H1 (cell line): ENCODE measurements around the gene LMAN1L. TPM values are rescaled to one million over a fixed set of nuclear protein-coding genes. Genes with fewer than 3 reads are reported as not detected.

Experiments
- CTCF ChIA-PET: fragments of 300-600 bp; sonication (Branson Sonifier 250); formaldehyde crosslinking; loops from one replicate; lab custom pipeline; 2021; ENCODE audit not compliant: partially characterized antibody; lab: Charles Lee
- POLR2A ChIA-PET: fragments of 300-600 bp; sonication (Branson Sonifier 250); formaldehyde crosslinking; loops from one replicate; lab custom pipeline; 2021; ENCODE audit warnings: inconsistent platforms; ENCODE audit not compliant: partially characterized antibody; lab: Charles Lee
- DNase-seq, 2 experiments: peaks; one replicate each; pipeline versions ENCODE4 v3.0.0 to v3.0.0-alpha.2; 2010 to 2022; ENCODE audit warnings: low spot score in 2 of 2, low read depth in 1 of 2, mixed read lengths in 1 of 2
- FAIRE-seq: peaks from 2 replicates; lab custom pipeline; 2011; peaks lifted over from hg19 to GRCh38; lab: Jason Lieb, UNC
- H2AFZ ChIP-seq: 2 replicates; pipeline ENCODE4 v1.8.1; 2012; ENCODE audit warnings: low read length, inconsistent platforms
- H2AK5ac ChIP-seq: 2 replicates; pipeline ENCODE4 v1.6.1; 2013; ENCODE audit warnings: low read depth, low read length
- H2BK120ac ChIP-seq: replicated peaks from 2 replicates; pipeline ENCODE3; 2013; ENCODE audit warnings: low read depth, low read length, inconsistent platforms
- H2BK12ac ChIP-seq: 2 replicates; pipeline ENCODE4 v1.6.1; 2013; ENCODE audit warnings: low read depth, low read length
- H2BK15ac ChIP-seq: 2 replicates; pipeline ENCODE4 v1.6.1; 2013; ENCODE audit warnings: low read length
- H2BK20ac ChIP-seq: 2 replicates; pipeline ENCODE4 v1.6.1; 2013; ENCODE audit warnings: low read length
- H2BK5ac ChIP-seq: 2 replicates; pipeline ENCODE4 v1.6.1; 2013; ENCODE audit warnings: low read depth, low read length
- H3K14ac ChIP-seq: 2 replicates; pipeline ENCODE4 v1.6.1; 2013; ENCODE audit warnings: inconsistent platforms; ENCODE audit not compliant: insufficient read length
- H3K18ac ChIP-seq: 2 replicates; pipeline ENCODE4 v1.6.1; 2013; ENCODE audit warnings: low read length; ENCODE audit errors: extremely low read depth
- H3K23ac ChIP-seq: 2 replicates; pipeline ENCODE4 v1.6.1; 2013; ENCODE audit warnings: inconsistent platforms; ENCODE audit not compliant: insufficient read length
- H3K23me2 ChIP-seq: 2 replicates; pipeline ENCODE4 v1.6.1; 2013; ENCODE audit warnings: low read depth, low read length
- H3K27ac ChIP-seq: 2 replicates; pipeline ENCODE4 v1.6.1; 2011; ENCODE audit warnings: low read depth, low read length, inconsistent platforms
- H3K27me3 ChIP-seq, 4 experiments: replicated peaks in 1 of 4; 1 replicate in 1 of 4; 2 replicates in 3 of 4; pipeline versions ENCODE4 v1.6.1 to v1.8.1; 2011 to 2013; ENCODE audit warnings: low read length in 3 of 4, mild to moderate bottlenecking in 3 of 4, inconsistent platforms in 2 of 4, mixed read lengths in 2 of 4, moderate library complexity in 1 of 4; ENCODE audit not compliant: control insufficient read depth in 3 of 4, insufficient read depth in 3 of 4; ENCODE audit errors: extremely low read depth in 1 of 4
- H3K36me3 ChIP-seq, 4 experiments: 2 replicates each; pipeline versions ENCODE4 v1.6.1 to v1.8.1; 2011 to 2013; ENCODE audit warnings: mild to moderate bottlenecking in 4 of 4, low read length in 3 of 4, moderate library complexity in 2 of 4, control low read depth in 1 of 4, inconsistent platforms in 1 of 4; ENCODE audit not compliant: insufficient read depth in 4 of 4, control insufficient read depth in 2 of 4
- H3K4ac ChIP-seq: replicated peaks from 2 replicates; pipeline ENCODE3; 2013; ENCODE audit warnings: low read length, low read depth, mixed read lengths, inconsistent platforms; ENCODE audit not compliant: insufficient read length
- H3K4me1 ChIP-seq, 4 experiments: replicated peaks in 1 of 4; 1 replicate in 1 of 4; 2 replicates in 3 of 4; pipeline versions ENCODE4 v1.6.1 to v1.8.1; 2011 to 2013; ENCODE audit warnings: low read length in 3 of 4, inconsistent platforms in 2 of 4, mixed read lengths in 1 of 4; ENCODE audit not compliant: insufficient read depth in 4 of 4, control insufficient read depth in 3 of 4
- H3K4me2 ChIP-seq, 2 experiments: 2 replicates each; pipeline versions ENCODE4 v1.6.1 to v1.8.1; 2011 to 2013; ENCODE audit warnings: low read depth in 2 of 2, low read length in 2 of 2, control low read depth in 1 of 2, inconsistent platforms in 1 of 2, mild to moderate bottlenecking in 1 of 2; ENCODE audit not compliant: insufficient read depth in 1 of 2
- H3K4me3 ChIP-seq, 4 experiments: fragments of 200-600, 300-600 bp in 1 of 4; sonication (generic), shearing (Covaris generic), sonication (Bioruptor Twin) in 1 of 4; 2 replicates each; pipeline versions ENCODE4 v1.5.1 to v1.8.1; 2011 to 2016; ENCODE audit warnings: low read length in 4 of 4, low read depth in 3 of 4, control low read depth in 2 of 4, inconsistent platforms in 2 of 4, mild to moderate bottlenecking in 2 of 4, mixed read lengths in 1 of 4, moderate library complexity in 1 of 4; ENCODE audit not compliant: insufficient read depth in 2 of 4; ENCODE audit errors: extremely low read depth in 1 of 4
- H3K56ac ChIP-seq: replicated peaks from 2 replicates; pipeline ENCODE3; 2013; ENCODE audit warnings: low read depth, mild to moderate bottlenecking, mixed read lengths, low read length, inconsistent platforms; ENCODE audit not compliant: insufficient read length
- H3K79me1 ChIP-seq: 2 replicates; pipeline ENCODE4 v1.6.1; 2013; ENCODE audit warnings: low read depth, low read length, control low read depth
- H3K79me2 ChIP-seq, 2 experiments: 2 replicates each; pipeline versions ENCODE4 v1.6.1 to v1.8.1; 2012 to 2013; ENCODE audit warnings: low read length in 2 of 2, mild to moderate bottlenecking in 2 of 2, inconsistent platforms in 1 of 2; ENCODE audit not compliant: insufficient read depth in 2 of 2, control insufficient read depth in 1 of 2
- H3K9ac ChIP-seq, 4 experiments: replicated peaks in 1 of 4; 1 replicate in 1 of 4; 2 replicates in 3 of 4; pipeline versions ENCODE4 v1.6.1 to v1.8.1; 2011 to 2013; ENCODE audit warnings: low read depth in 3 of 4, low read length in 3 of 4, control low read depth in 2 of 4, mild to moderate bottlenecking in 2 of 4, moderate library complexity in 2 of 4, inconsistent platforms in 1 of 4; ENCODE audit errors: extremely low read depth in 1 of 4
- H3K9me3 ChIP-seq, 2 experiments: 2 replicates each; pipeline versions ENCODE4 v1.6.1 to v1.8.1; 2012 to 2013; ENCODE audit warnings: mild to moderate bottlenecking in 2 of 2, moderate library complexity in 2 of 2, control low read depth in 1 of 2, inconsistent platforms in 1 of 2, low read depth in 1 of 2, low read length in 1 of 2, mixed read lengths in 1 of 2; ENCODE audit not compliant: insufficient read depth in 2 of 2
- H4K20me1 ChIP-seq, 2 experiments: replicated peaks in 1 of 2; 2 replicates each; pipeline versions ENCODE3 to v1.8.1; 2011 to 2013; ENCODE audit warnings: inconsistent platforms in 2 of 2, low read length in 2 of 2, mild to moderate bottlenecking in 1 of 2; ENCODE audit not compliant: insufficient read depth in 2 of 2, control insufficient read depth in 1 of 2
- H4K5ac ChIP-seq: 2 replicates; pipeline ENCODE4 v1.6.1; 2013; ENCODE audit warnings: low read length, low read depth, mixed read lengths, inconsistent platforms; ENCODE audit not compliant: insufficient read length
- H4K8ac ChIP-seq: 2 replicates; pipeline ENCODE4 v1.8.0; 2013; ENCODE audit warnings: mild to moderate bottlenecking, moderate library complexity, low read length, inconsistent platforms; ENCODE audit not compliant: insufficient read depth; ENCODE audit errors: extremely low read depth
- H4K91ac ChIP-seq: replicated peaks from 2 replicates; pipeline ENCODE3; 2013; ENCODE audit warnings: low read length, mixed read lengths, inconsistent platforms; ENCODE audit not compliant: insufficient read length
- ASH2L ChIP-seq: fragments of 200-600, 300-600 bp; sonication (generic); IDR thresholded peaks from one replicate; pipeline ENCODE4 v1.7.1; 2017; ENCODE audit warnings: low read length
- CREB1 ChIP-seq: IDR thresholded peaks from 2 replicates; pipeline ENCODE4 v1.6.1; 2012; ENCODE audit warnings: inconsistent platforms
- GABPA ChIP-seq: IDR thresholded peaks from 2 replicates; pipeline ENCODE4 v1.6.1; 2011; ENCODE audit warnings: mild to moderate bottlenecking, low read length, moderate library complexity, borderline replicate concordance; ENCODE audit not compliant: insufficient read depth
- HDAC6 ChIP-seq: IDR thresholded peaks from one replicate; pipeline ENCODE4 v1.7.1; 2012; ENCODE audit warnings: low read depth, mild to moderate bottlenecking, inconsistent platforms, low read length, moderate library complexity
- JUND ChIP-seq: IDR thresholded peaks from 2 replicates; pipeline ENCODE4 v1.6.1; 2011; ENCODE audit warnings: mild to moderate bottlenecking, improper control_type of control experiment, low read length
- KDM5A ChIP-seq: fragments of 200-600 bp; IDR thresholded peaks from 2 replicates; pipeline ENCODE4 v1.7.1; 2012; ENCODE audit warnings: mild to moderate bottlenecking, low read length, inconsistent platforms, mixed read lengths
- MAFK ChIP-seq: IDR thresholded peaks from 2 replicates; pipeline ENCODE4 v1.6.1; 2012; ENCODE audit warnings: low read depth, mild to moderate bottlenecking, improper control_type of control experiment, low read length
- SP1 ChIP-seq: IDR thresholded peaks from 2 replicates; pipeline ENCODE4 v1.6.1; 2011; ENCODE audit warnings: low read depth, low read length
- SP2 ChIP-seq: IDR thresholded peaks from 2 replicates; pipeline ENCODE4 v1.6.1; 2012; ENCODE audit warnings: mild to moderate bottlenecking, low read length, inconsistent platforms
- SP4 ChIP-seq: IDR thresholded peaks from 2 replicates; pipeline ENCODE4 v1.6.1; 2012; ENCODE audit warnings: low read length, inconsistent platforms
- WGBS, 2 experiments: shearing (Covaris generic) in 1 of 2; methylation state at CpG; one replicate each; pipeline versions ENCODE4 v1.1.6 to v1.1.7; 2013 to 2015; ENCODE audit warnings: low lambda C conversion rate in 2 of 2, mixed read lengths in 2 of 2, inconsistent platforms in 1 of 2, low coverage in 1 of 2, missing lambda C conversion rate in 1 of 2; ENCODE audit not compliant: insufficient replicate concordance in 2 of 2, insufficient coverage in 1 of 2, insufficient read length in 1 of 2; ENCODE audit errors: extremely low coverage in 1 of 2, missing lambda C conversion rate in 1 of 2; 5-methylcytosine and 5-hydroxymethylcytosine counted together
- polyA plus RNA-seq, 7 experiments: library from polyadenylated mRNA; depleted of rRNA in 3 of 7; stranded (reverse) in 5 of 7; unstranded in 2 of 7; fragments of >200 nt in 5 of 7; fragments of 200-250 nt in 2 of 7; gene quantifications; 1 replicate in 5 of 7; 2 replicates in 1 of 7; 4 replicates in 1 of 7; pipeline versions ENCODE4 v1.2.1 to v1.2.3, GENCODE V29; 2011 to 2013; ENCODE audit warnings: missing spikeins in 2 of 7, mixed read lengths in 2 of 7
- total RNA-seq: library from RNA; stranded (reverse); fragmentation: NEBNext Ultra II Directional; extraction: Animal tissue kit (Norgen Biotek cat#: 25700); gene quantifications from 2 replicates; pipeline ENCODE4 v1.2.1, GENCODE V29; 2021
- TF ChIP-seq, protein P1 (sequence below), 3 experiments: IDR thresholded peaks; 1 replicate in 2 of 3; 2 replicates in 1 of 3; pipeline versions ENCODE4 v1.5.1 to v1.6.1; 2011; ENCODE audit warnings: low read length in 3 of 3, mild to moderate bottlenecking in 3 of 3, inconsistent platforms in 2 of 3, low read depth in 1 of 3, moderate library complexity in 1 of 3; ENCODE audit not compliant: insufficient read depth in 1 of 3; ENCODE audit errors: control extremely low read depth in 1 of 3

The LMAN1L gene
- total and polyA plus RNA-seq, 2 of the 8 experiments (the other 6 are each of a cell fraction or from before 2014, with no cell fraction given): not detected

DNA sequence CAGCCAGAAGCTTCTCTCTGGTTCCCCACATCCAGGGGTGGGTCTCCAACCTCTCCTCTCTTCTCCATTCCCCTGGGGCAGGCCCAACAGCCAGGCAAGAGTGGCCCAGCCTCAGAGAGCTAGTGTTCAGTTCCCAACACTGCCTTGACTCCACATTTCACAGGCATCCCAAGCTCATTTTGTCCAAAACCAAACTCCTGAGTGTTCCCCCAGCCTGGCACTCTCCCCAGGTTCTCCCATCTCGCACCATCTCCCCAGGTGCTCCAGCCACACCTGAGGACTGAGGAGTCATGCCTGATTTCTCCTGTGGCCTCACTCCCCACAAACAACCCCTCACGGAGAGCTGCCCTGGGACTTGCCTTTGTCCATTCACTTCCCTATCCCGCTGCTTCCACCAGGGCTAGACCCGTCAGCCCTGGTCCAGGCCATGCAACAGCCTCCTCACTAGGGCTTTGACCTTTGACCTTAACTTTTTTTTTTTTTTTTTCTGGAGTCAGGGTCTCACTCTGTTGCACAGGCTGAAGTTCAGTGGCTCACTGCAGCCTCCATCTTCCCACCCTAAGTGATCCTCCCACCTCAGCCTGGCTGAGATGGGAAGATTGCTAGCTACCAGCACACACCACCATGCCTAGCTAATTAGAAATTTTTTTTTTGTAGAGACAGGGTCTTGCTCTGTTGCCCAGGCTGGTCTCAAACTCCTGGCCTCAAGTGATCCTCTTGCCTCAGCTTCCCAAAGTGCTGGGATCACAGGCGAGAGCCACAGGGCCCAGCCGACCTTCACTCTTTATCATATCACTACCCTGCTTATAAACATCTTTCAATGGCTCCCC lies 34.7 kb upstream of the LMAN1L start:
- H3K27ac ChIP-seq: no peak overlapping the region
- no peak overlapping the region for H2BK15ac ChIP-seq
- TF ChIP-seq SP4 (no peak), ASH2L (no peak), SP2 (no peak), HDAC6 (no peak), MAFK (no peak), CREB1 (no peak), JUND (no peak), GABPA (no peak), KDM5A (no peak), SP1 (no peak)
- TF ChIP-seq, protein P1, sequence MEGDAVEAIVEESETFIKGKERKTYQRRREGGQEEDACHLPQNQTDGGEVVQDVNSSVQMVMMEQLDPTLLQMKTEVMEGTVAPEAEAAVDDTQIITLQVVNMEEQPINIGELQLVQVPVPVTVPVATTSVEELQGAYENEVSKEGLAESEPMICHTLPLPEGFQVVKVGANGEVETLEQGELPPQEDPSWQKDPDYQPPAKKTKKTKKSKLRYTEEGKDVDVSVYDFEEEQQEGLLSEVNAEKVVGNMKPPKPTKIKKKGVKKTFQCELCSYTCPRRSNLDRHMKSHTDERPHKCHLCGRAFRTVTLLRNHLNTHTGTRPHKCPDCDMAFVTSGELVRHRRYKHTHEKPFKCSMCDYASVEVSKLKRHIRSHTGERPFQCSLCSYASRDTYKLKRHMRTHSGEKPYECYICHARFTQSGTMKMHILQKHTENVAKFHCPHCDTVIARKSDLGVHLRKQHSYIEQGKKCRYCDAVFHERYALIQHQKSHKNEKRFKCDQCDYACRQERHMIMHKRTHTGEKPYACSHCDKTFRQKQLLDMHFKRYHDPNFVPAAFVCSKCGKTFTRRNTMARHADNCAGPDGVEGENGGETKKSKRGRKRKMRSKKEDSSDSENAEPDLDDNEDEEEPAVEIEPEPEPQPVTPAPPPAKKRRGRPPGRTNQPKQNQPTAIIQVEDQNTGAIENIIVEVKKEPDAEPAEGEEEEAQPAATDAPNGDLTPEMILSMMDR (IDR thresholded peaks at IDR 0.05; ENCODE audit: control extremely low read depth in 1 of 3, insufficient read depth in 1 of 3, low read depth in 1 of 3, low read length in 3 of 3): no peak

More for the DNA sequence above, 34.7 kb upstream of the LMAN1L start:
- no peak overlapping the region for H3K4me3 ChIP-seq
- H2BK5ac ChIP-seq: no peak overlapping the region
- no peak overlapping the region for H2BK12ac ChIP-seq
- no peak overlapping the region for H3K23ac ChIP-seq
- H4K20me1 ChIP-seq: peaks cover 0 to 2% of the 10 kb centered on the region in 2 experiments
- no peak overlapping the region for H2BK120ac ChIP-seq
- no peaks in the 10 kb centered on the region for H3K36me3 ChIP-seq
- ChIA-PET CTCF (interaction anchor here (0.7 to 53.7 kb wide), 12 partner anchors 8 to 173 kb away, joined by 3 to 1439 read pairs (median 4); partner anchors contain the start of genes CLK3 and CPLX3), POLR2A (interaction anchor here (0.5 to 2.1 kb wide), 10 partner anchors 9 to 254 kb away, joined by 3 to 18 read pairs (median 3); partner anchors contain the start of gene CLK3)
- H3K4ac ChIP-seq: no peak overlapping the region
- H4K5ac ChIP-seq: no peak overlapping the region
- H3K27me3 ChIP-seq: peaks cover 0 to 15% (median 11%) of the 10 kb centered on the region in 4 experiments; a peak in 6 of 7 replicates
- no peaks in the 10 kb centered on the region for H3K79me2 ChIP-seq
- WGBS, 2 experiments: 85% methylated on average over 6 of the region's 6 CpGs; no CpG with 5 or more reads in 1 of the 2 experiments
- H3K4me1 ChIP-seq: peaks cover 4 to 20% (median 15%) of the 10 kb centered on the region in 4 experiments
- no peak overlapping the region for H2AK5ac ChIP-seq
- no peak overlapping the region for H2AFZ ChIP-seq
- H2BK20ac ChIP-seq: no peak overlapping the region
- no peak overlapping the region for H4K8ac ChIP-seq
- H3K14ac ChIP-seq: no peak overlapping the region
- peaks cover 3% of the 10 kb centered on the region; the same call in 1 of the 2 replicates for H3K79me1 ChIP-seq
- no peak overlapping the region for H3K18ac ChIP-seq
- H3K56ac ChIP-seq: no peak overlapping the region
- H3K23me2 ChIP-seq: peaks cover 9% of the 10 kb centered on the region
- H4K91ac ChIP-seq: no peak overlapping the region
- FAIRE-seq (no peak), DNase-seq (no peak)
- H3K9me3 ChIP-seq: no peaks in the 10 kb centered on the region
- no peak overlapping the region for H3K9ac ChIP-seq
- H3K4me2 ChIP-seq: no peak overlapping the region
